ENCODE measurements around the gene CCDC149.

The CCDC149 gene

DNA sequence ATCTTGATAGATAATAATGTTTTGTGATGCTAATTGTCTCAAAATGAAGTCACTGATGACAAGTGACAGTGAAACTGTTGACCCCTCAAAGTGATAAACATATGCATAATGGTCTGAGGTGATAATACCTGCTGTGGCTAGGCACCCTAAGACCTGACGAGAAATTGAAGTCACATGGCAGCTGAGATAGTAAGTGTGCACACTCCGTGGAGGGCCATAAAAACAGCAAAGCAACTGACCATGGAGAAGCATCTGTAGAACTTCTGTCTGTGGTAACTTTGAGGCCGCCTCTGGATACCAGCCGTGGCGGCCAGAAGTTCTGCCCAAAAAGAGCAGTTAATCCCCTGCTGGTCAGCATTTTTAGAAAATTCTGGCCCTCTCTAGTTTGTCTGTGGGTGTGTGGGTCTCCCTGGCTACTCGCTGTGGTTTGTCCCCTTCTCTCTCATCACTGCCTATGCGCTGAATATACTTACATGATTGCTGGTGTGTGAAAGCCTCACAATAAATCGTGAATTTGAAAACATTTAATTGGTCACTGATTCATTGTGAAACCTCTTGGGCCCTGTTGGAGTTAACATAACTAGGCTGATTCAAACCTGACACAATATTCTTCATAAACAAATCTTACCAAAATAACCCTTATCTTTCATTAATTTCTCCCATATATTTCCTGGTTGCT is 50.6 kb downstream of the CCDC149 start:
- H3K4me2 ChIP-seq (ENCODE audit: insufficient read depth, low read length) = no peak overlapping the region
- H3K27me3 ChIP-seq (ENCODE audit: insufficient read depth, low read length, poor library complexity) = no peaks in the 10 kb centered on the region
- H3K36me3 ChIP-seq (ENCODE audit: insufficient read depth, low read length) = no peaks in the 10 kb centered on the region
- H3K9me3 ChIP-seq (ENCODE audit: insufficient read depth, low read length, severe bottlenecking) = peaks cover 6% of the 10 kb centered on the region
- no peak overlapping the region for H3K9ac ChIP-seq (ENCODE audit: low read depth, low read length)
- ATAC-seq (ENCODE audit: insufficient read depth, low read depth) (no peak), DNase-seq (no peak)
- H3K4me3 ChIP-seq (ENCODE audit: low read depth in 1 of 2, low read length in 2 of 2) = no peak overlapping the region
- no peak overlapping the region for H2AFZ ChIP-seq (ENCODE audit: low read depth, low read length)
- no peak overlapping the region for H3K27ac ChIP-seq (ENCODE audit: low read length)
- H3K4me1 ChIP-seq (ENCODE audit: insufficient read depth, low read length) = no peaks in the 10 kb centered on the region
- no peaks in the 10 kb centered on the region for H3K79me2 ChIP-seq (ENCODE audit: insufficient read depth, low read length)
- no peaks in the 10 kb centered on the region for H4K20me1 ChIP-seq (ENCODE audit: insufficient read depth, low read length)
- no peak for TF ChIP-seq CTCF (IDR thresholded peaks at IDR 0.05; ENCODE audit: borderline replicate concordance, extremely low read depth, low read length, poor library complexity, severe bottlenecking)
- no peak for TF ChIP-seq EZH2 (IDR thresholded peaks at IDR 0.05; ENCODE audit: borderline replicate concordance, low read depth, low read length, severe bottlenecking)

GRCh38 chr4:24858550-24858949 is 54.3 kb downstream of the CCDC149 start:
- Histone ChIP-seq H3K79me2 (ENCODE audit: insufficient read depth, low read length) (no peaks in the 10 kb centered on the region), H3K4me1 (ENCODE audit: insufficient read depth, low read length) (no peaks in the 10 kb centered on the region), H3K36me3 (ENCODE audit: insufficient read depth, low read length) (no peaks in the 10 kb centered on the region), H3K4me3 (ENCODE audit: low read depth in 1 of 2, low read length in 2 of 2) (no peak overlapping the region), H3K4me2 (ENCODE audit: insufficient read depth, low read length) (no peak overlapping the region), H3K9me3 (ENCODE audit: insufficient read depth, low read length, severe bottlenecking) (no peaks in the 10 kb centered on the region), H3K9ac (ENCODE audit: low read depth, low read length) (no peak overlapping the region), H3K27ac (ENCODE audit: low read length) (no peak overlapping the region), H4K20me1 (ENCODE audit: insufficient read depth, low read length) (no peaks in the 10 kb centered on the region), H2AFZ (ENCODE audit: low read depth, low read length) (no peak overlapping the region), H3K27me3 (ENCODE audit: insufficient read depth, low read length, poor library complexity) (no peaks in the 10 kb centered on the region)
- DNase-seq (no peak), ATAC-seq (ENCODE audit: insufficient read depth, low read depth) (no peak)
- TF ChIP-seq CTCF (IDR thresholded peaks at IDR 0.05; ENCODE audit: borderline replicate concordance, extremely low read depth, low read length, poor library complexity, severe bottlenecking) = no peak
- TF ChIP-seq EZH2 (IDR thresholded peaks at IDR 0.05; ENCODE audit: borderline replicate concordance, low read depth, low read length, severe bottlenecking) = no peak

DNA sequence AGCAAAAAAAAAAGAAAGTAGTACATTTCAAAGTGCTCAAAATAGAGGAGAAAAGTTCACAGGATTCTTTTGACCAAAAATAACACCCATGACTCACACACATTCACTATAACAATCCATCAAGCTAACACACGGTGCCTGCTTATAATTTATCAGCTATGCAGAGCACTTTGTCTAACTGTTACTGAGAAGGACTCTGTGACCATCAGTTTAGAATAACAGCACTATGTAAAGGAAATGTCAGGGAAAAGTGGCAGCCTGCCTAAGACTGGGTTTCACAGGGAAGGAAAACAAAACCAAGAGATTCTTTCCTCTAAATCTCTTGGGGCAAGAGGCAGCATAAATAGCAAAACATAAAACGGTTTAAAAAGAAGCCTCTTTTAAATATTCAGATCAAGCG is 54.8 kb downstream of the CCDC149 start:
- Histone ChIP-seq H3K4me1 (ENCODE audit: insufficient read depth, low read length) (no peaks in the 10 kb centered on the region), H3K9ac (ENCODE audit: low read depth, low read length) (no peak overlapping the region), H3K27ac (ENCODE audit: low read length) (no peak overlapping the region), H3K4me2 (ENCODE audit: insufficient read depth, low read length) (no peak overlapping the region), H2AFZ (ENCODE audit: low read depth, low read length) (no peak overlapping the region), H3K36me3 (ENCODE audit: insufficient read depth, low read length) (no peaks in the 10 kb centered on the region), H3K79me2 (ENCODE audit: insufficient read depth, low read length) (no peaks in the 10 kb centered on the region), H3K9me3 (ENCODE audit: insufficient read depth, low read length, severe bottlenecking) (no peaks in the 10 kb centered on the region), H3K27me3 (ENCODE audit: insufficient read depth, low read length, poor library complexity) (no peaks in the 10 kb centered on the region), H3K4me3 (ENCODE audit: low read depth in 1 of 2, low read length in 2 of 2) (no peak overlapping the region), H4K20me1 (ENCODE audit: insufficient read depth, low read length) (no peaks in the 10 kb centered on the region)
- no peak for ATAC-seq (ENCODE audit: insufficient read depth, low read depth)
- TF ChIP-seq CTCF (IDR thresholded peaks at IDR 0.05; ENCODE audit: borderline replicate concordance, extremely low read depth, low read length, poor library complexity, severe bottlenecking) (no peak), EZH2 (IDR thresholded peaks at IDR 0.05; ENCODE audit: borderline replicate concordance, low read depth, low read length, severe bottlenecking) (no peak)
- DNase-seq = no peak

Measured in DND-41 (cell line).